Stromal cell of bone marrow (primary cell): Measurements from ENCODE around the gene BTG2.
"Not testable (repeated sequence)": the region's sequence is repeated elsewhere in the genome, so short reads cannot be mapped to it uniquely, and the experiment has no call there.

Source experiments
- DNase-seq: peaks from one replicate; pipeline ENCODE4 v3.0.0-alpha.2; 2012; ENCODE audit warnings: low read depth

The BTG2 gene

GRCh38 chr1:203295796-203296195, 9.5 kb upstream of the BTG2 start:
- no peak for DNase-seq

DNA sequence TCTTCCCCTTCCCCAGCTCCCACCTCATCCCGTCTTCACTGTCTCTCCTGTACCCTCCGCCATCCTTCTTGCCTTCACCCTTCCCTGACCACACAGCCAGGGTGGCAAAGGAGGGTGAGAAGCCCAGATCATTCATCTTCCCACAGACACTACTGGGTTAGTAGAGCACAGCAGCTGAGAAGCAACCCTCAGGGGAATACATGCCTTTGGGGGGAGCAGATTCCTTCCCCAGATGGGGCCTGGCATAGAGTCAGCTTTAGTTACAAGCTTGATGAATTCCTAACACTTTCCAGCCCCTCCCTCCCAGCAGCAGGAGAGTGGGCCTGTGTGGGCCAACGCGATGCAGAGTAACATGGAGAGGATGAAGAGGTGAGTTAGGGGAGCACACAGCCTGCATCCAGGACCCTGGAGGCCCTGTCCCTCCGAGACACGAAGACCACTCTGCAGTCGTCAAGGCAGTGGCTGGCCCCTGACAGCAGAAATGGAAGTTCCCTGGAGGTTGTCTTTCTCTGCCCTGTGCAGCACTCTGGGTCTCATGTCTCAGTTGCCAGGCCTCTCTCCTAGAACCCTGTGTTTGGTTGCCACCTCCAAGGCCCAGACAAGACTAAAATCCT, 8.8 kb upstream of the BTG2 start:
- DNase-seq = no peak

GRCh38 chr1:203299169-203299568, 6.2 kb upstream of the BTG2 start:
- DNase-seq = no peak

- DNase-seq = not testable (repeated sequence)
Measured at GRCh38 chr1:203299719-203300429, 5.4 kb upstream of the BTG2 start.

GRCh38 chr1:203300441-203301330, 4.6 kb upstream of the BTG2 start:
- no peak for DNase-seq

DNA sequence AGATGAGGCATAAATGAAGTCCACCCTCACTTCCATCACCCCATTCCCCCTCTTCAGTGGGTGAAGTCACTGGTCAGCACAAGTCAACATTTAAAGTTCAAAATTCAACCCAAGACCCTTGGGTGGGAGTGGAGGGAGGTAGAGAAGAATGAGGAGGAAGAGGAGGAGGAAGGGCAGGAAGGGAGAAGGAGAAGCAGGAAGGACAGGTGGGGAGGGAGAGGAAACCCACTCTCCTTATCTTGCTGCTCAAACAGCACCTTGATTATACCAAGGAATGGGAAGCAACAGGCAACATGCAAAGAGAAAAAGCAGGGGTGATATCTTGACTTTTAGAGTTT, 4.0 kb upstream of the BTG2 start:
- DNase-seq = no peak

DNA sequence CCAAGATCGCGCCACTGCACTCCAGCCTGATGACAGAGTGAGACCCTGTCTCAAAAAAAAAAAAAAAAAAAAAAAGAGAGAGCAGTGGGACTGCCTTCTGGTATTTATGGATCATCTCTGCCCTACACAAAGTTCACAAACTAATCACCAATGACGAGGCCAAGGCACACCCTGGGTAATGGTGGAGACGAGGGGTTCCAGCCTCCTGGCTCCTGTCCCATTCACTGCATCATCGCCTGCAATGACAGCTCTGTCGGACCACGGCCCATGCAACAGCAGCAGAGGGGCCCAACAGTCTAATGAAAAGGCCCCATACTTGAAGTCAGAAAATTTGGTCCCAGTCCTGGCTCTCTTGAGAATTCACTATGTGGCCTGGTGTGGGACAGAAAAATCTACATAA, 2.9 kb upstream of the BTG2 start:
- no peak for DNase-seq

GRCh38 chr1:203302894-203303293, 2.4 kb upstream of the BTG2 start:
- DNase-seq = no peak

DNA sequence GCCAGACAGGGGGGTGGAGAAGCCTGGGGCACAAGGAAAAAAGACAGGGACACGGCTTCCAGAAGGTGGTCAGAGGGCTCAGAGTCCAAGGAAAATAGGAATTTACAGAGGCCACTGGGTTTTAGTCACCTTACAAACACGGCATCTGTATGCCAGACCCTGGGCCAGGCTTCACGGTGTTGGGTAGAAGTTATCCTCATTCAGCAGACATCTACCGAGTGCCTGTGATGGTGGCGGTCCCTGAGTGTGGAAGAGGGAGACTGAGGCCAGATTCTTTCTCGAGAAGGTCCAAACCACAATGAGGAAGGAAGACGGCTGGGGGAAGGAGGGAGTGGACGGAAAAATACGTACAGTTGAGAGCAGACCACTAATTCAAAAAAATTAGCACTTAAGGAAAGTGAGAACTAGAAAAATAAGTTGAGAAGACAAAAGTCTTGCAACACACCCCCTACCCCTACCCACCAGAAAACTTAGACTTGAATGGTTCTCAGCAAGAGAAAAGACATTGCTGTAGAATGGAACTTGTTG, 864 bp upstream of the BTG2 start:
- no peak for DNase-seq

GRCh38 chr1:203305809-203306088, 430 bp downstream of the BTG2 start:
- DNase-seq = no peak

- DNase-seq = peak; percentile 62
Measured at GRCh38 chr1:203306089-203306964, 1.0 kb downstream of the BTG2 start.

DNA sequence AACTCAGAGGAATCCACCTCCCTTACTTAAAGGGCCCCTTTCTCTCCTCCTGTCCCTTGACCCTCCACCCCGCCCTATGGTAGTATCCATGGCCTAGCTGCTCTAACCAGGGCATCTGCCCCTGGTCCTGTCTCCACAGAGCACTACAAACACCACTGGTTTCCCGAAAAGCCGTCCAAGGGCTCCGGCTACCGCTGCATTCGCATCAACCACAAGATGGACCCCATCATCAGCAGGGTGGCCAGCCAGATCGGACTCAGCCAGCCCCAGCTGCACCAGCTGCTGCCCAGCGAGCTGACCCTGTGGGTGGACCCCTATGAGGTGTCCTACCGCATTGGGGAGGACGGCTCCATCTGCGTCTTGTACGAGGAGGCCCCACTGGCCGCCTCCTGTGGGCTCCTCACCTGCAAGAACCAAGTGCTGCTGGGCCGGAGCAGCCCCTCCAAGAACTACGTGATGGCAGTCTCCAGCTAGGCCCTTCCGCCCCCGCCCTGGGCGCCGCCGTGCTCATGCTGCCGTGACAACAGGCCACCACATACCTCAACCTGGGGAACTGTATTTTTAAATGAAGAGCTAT, 1.7 kb downstream of the BTG2 start:
- no peak for DNase-seq

- no peak for DNase-seq
Measured at GRCh38 chr1:203307641-203308126, 2.4 kb downstream of the BTG2 start.

- DNase-seq = no peak
Measured at GRCh38 chr1:203308328-203308922, 3.1 kb downstream of the BTG2 start.

DNA sequence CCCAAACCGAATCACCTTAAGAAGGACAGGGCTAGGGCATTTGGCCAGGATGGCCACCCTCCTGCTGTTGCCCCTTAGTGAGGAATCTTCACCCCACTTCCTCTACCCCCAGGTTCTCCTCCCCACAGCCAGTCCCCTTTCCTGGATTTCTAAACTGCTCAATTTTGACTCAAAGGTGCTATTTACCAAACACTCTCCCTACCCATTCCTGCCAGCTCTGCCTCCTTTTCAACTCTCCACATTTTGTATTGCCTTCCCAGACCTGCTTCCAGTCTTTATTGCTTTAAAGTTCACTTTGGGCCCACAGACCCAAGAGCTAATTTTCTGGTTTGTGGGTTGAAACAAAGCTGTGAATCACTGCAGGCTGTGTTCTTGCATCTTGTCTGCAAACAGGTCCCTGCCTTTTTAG, 3.6 kb downstream of the BTG2 start:
- no peak for DNase-seq

DNA sequence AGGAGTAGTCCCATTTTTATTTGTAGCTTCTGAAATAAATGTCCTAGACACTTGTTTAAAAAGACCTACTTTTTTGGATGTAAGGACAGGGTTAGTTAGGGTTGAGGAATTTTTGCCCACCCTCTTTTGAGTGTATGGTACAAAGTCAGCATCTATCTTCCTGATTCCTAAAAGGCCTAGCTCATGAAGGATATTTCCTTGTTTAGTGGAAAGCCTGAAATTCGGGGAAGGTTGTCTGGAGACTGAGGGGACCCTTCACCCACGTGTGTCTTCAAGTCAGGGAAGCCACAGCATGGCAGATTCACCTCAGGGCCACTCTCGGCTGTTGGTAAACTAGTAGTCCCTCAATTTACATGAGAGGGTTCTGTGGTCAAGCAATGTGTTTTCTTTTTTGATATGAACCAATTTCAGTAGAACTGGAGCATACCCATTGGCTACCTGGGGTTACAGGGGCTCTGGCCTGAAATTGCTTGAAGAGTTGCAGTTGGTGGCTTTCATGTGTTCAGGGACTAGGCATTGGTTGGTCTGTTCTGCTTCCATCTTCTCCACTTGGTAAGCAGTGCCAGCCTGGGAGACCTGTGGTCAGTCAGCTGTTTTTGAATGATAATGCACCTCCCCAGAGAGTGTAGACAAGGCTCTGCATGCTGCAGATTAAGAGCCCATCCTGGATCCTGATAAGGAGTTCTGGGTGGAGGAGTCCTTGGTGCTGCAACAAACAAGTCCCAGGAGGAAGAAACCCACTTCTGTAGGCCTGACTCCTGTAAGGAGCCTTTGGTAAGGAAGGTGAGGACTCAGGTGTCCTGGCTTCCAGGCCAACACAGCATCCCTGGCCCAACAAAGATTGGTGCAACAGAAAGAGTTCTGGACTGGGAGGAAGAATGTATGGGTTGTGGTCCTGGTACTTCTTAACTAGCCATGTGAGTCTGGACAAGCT, 6.3 kb downstream of the BTG2 start:
- no peak for DNase-seq

DNA sequence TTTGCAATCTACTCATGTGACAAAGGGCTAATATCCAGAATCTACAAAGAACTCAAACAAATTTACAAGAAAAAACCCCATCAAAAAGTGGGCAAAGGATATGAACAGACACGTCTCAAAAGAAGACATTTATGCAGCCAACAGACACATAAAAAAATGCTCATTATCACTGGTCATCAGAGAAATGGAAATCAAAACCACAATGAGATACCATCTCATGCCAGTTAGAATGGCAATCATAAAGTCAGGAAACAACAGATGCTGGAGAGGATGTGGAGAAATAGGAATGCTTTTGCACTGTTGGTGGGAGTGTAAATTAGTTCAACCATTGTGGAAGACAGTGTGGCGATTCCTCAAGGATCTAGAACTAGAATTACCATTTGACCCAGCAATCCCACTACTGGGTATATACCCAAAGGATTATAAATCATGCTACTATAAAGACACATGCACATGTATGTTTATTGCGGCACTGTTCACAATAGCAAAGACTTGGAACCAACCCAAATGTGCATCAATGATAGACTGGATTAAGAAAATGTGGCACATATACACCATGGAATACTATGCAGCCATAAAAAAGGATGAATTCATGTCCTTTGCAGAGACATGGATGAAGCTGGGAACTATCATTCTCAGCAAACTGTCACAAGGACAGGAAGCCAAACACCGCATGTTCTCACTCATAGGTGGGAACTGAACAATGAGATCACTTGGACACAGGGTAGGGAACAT, 8.9 kb downstream of the BTG2 start:
- not testable (repeated sequence) for DNase-seq

DNA sequence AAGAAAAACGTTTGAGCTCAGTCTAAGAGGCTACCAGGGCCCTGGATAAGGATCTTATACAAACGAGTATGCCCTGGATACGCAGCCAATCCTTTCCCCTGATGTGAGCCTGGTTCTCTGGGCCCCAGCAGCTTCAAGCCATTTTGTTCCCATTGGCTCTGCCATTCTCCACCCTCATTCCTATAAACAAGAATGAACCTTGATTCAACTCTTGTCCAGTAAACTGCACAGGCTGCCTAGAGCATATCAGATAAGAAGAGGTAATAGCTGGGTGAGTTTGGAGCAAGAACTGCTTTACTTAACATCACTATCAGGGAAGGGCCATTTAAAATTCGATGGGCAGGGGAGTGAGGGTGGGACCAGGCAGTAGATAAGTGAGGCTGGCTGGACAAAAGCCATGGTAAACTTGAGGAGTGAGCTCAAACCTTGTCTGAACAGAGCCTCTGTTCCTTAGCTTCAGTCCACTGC, 11.3 kb downstream of the BTG2 start:
- no peak for DNase-seq
